Colonic mucosa (tissue), 4 donors: ENCODE measurements around the gene GPR161. TPM values are rescaled to one million over a fixed set of nuclear protein-coding genes. Genes with fewer than 3 reads are reported as not detected.

ENCODE experiments used
- DNase-seq: peaks from one replicate; pipeline ENCODE4 v3.0.0-alpha.2; 2020
- H3K27ac ChIP-seq: fragments of 200-600 bp; one replicate; pipeline ENCODE4 v1.8.0; 2021
- H3K27me3 ChIP-seq: fragments of 200-600 bp; one replicate; pipeline ENCODE4 v1.8.0; 2021
- H3K36me3 ChIP-seq: fragments of 200-600 bp; one replicate; pipeline ENCODE4 v1.8.0; 2021
- H3K4me1 ChIP-seq: fragments of 200-600 bp; one replicate; pipeline ENCODE4 v1.8.0; 2021; ENCODE audit warnings: mild to moderate bottlenecking
- H3K4me3 ChIP-seq: fragments of 200-600 bp; one replicate; pipeline ENCODE4 v1.8.0; 2021
- H3K9ac ChIP-seq, 2 donors: one replicate each; pipeline ENCODE4 v1.7.0; 2013; ENCODE audit warnings: control low read depth in 2 of 2, low read depth in 2 of 2, low read length in 2 of 2
- H3K9me3 ChIP-seq: fragments of 200-600 bp; one replicate; pipeline ENCODE4 v1.8.0; 2021
- intact Hi-C: fragments of 100-400 bp; cut with DNase I; formaldehyde crosslinking; loops from one replicate; pipeline ENCODE4 v1.14.1; 2022
- total RNA-seq, 2 donors: library from RNA; stranded (reverse); fragmentation: NEBNext Ultra II Directional in 1 of 2; extraction: Animal tissue kit (Norgen Biotek cat#: 25700) in 1 of 2; gene quantifications; one replicate each; pipeline ENCODE4 v1.2.1, GENCODE V29; 2021
- TF ChIP-seq, protein P1 (sequence below): fragments of 200-600 bp; IDR thresholded peaks from one replicate; pipeline ENCODE4 v1.8.0; 2022; ENCODE audit warnings: antibody characterized with exemption, mild to moderate bottlenecking
- donor health status: healthy.
- donor health status: DM: no; HTN: no; CAD: no.
- donor health status: DM: no; HTN: no; CAD: no.

The GPR161 gene
- total RNA-seq, 2 donors from 2014 or later, result 2.5 to 3.2 TPM

DNA sequence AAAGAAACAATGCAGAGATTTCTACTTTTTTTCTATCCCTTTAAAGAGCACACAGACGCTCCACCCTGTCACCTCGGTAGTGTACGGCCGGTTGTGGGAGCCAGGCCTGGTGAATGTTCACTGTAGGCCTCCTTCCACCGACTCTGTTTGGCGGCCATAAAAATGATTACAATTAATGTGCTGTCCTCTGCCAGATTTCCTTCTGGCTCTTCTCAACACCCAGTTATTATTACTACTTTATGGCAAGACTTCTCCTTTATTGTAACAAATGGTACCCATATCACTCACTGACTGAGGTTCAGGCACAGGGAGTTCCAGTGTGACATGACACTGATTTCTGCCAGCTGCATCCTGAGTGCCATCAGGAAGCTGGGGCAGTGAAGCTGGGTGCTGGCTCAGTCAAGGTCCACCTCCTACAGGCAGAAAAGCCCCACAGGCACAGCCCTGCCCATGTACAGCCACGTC is 37.4 kb downstream of the GPR161 start:
- no peaks in the 10 kb centered on the region for H3K36me3 ChIP-seq
- H3K9ac ChIP-seq, result no peak overlapping the region
- H3K4me3 ChIP-seq, result no peak overlapping the region
- intact Hi-C loops, result no loop called here
- DNase-seq, result no peak
- no peaks in the 10 kb centered on the region for H3K9me3 ChIP-seq
- H3K27me3 ChIP-seq, result no peaks in the 10 kb centered on the region
- TF ChIP-seq, protein P1, sequence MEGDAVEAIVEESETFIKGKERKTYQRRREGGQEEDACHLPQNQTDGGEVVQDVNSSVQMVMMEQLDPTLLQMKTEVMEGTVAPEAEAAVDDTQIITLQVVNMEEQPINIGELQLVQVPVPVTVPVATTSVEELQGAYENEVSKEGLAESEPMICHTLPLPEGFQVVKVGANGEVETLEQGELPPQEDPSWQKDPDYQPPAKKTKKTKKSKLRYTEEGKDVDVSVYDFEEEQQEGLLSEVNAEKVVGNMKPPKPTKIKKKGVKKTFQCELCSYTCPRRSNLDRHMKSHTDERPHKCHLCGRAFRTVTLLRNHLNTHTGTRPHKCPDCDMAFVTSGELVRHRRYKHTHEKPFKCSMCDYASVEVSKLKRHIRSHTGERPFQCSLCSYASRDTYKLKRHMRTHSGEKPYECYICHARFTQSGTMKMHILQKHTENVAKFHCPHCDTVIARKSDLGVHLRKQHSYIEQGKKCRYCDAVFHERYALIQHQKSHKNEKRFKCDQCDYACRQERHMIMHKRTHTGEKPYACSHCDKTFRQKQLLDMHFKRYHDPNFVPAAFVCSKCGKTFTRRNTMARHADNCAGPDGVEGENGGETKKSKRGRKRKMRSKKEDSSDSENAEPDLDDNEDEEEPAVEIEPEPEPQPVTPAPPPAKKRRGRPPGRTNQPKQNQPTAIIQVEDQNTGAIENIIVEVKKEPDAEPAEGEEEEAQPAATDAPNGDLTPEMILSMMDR, result no peak
- no peaks in the 10 kb centered on the region for H3K4me1 ChIP-seq
- H3K27ac ChIP-seq, result no peak overlapping the region

DNA sequence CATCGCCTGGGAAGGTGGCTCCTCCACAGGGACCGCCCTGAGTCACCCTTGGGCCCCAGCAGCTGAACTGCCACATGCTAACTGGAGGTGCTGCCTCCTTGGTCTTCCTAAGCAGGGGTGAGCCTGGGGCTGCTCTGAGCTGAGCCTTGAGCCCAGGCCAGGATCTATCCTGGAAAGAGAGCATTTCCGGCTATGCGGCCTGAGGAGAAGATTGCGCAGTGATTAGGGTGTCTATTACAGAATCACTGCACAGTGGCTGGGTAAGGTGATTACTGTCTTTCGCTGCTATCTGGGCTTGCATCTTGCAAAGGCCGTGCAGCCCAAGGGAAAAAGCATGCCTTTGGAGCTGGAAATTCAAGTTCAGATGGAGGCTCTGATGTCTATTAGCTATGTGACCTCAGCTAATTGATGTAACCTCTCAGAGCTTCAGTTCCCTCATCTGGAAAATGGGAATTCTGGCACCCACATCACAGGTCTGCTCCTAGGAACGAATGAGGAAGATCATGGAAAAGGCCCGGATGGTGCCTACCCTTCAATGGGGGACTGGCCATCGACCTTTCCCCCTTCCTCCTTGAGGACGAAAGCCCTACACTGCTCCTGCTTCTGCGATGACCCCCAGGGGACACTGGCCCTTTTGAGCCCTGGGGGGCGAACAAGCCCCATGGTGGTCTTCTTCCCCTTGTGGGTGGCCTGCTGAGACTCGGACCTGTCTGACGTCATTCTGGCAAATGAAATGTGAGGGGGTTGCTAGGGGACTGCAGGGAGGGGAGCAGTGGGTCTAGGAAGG is 38.0 kb downstream of the GPR161 start:
- TF ChIP-seq, protein P1, result no peak
- no peak for DNase-seq

DNA sequence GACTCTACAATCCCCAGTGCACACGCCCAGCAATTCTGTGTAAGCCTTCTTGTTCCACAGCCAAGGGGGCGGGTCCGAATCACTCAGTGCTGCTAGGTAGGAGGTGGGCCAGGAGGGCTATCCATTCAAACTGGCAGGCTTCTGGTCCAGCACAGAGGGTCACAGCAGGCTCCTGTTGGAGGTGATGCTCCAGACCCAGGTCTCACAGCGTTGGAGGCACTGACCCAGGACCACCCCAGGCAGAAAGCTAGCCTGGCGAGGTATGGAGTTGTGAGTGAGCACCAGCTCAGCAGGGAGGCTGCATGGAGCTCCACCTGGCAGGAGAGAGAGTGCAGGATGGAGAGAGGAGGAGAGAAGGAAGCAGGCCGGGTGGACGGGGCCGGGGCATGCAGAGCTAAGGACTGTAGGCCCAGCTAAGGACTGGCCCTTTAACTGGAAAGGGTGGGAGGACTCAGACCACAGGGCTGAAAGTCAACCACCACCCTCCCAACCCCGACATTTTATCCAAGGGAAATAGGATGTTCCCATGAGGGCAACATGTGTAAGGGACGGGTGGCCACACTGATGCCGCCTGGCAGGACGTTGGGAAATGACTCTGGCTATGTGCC is 38.7 kb downstream of the GPR161 start:
- Histone ChIP-seq H3K4me3 (no peak overlapping the region), H3K9me3 (no peaks in the 10 kb centered on the region), H3K9ac (no peak overlapping the region), H3K27me3 (no peaks in the 10 kb centered on the region), H3K27ac (no peak overlapping the region), H3K4me1 (no peaks in the 10 kb centered on the region), H3K36me3 (no peaks in the 10 kb centered on the region)
- intact Hi-C loops, result no loop called here
- TF ChIP-seq, protein P1, result no peak
- DNase-seq, result no peak

More for the DNA sequence above, 38.0 kb downstream of the GPR161 start:
- H3K27me3 ChIP-seq, result no peaks in the 10 kb centered on the region
- H3K4me1 ChIP-seq, result no peaks in the 10 kb centered on the region
- H3K4me3 ChIP-seq, result no peak overlapping the region
- no peaks in the 10 kb centered on the region for H3K9me3 ChIP-seq
- no peak overlapping the region for H3K27ac ChIP-seq
- intact Hi-C loops, result no loop called here
- no peak overlapping the region for H3K9ac ChIP-seq
- H3K36me3 ChIP-seq, result no peaks in the 10 kb centered on the region

DNA sequence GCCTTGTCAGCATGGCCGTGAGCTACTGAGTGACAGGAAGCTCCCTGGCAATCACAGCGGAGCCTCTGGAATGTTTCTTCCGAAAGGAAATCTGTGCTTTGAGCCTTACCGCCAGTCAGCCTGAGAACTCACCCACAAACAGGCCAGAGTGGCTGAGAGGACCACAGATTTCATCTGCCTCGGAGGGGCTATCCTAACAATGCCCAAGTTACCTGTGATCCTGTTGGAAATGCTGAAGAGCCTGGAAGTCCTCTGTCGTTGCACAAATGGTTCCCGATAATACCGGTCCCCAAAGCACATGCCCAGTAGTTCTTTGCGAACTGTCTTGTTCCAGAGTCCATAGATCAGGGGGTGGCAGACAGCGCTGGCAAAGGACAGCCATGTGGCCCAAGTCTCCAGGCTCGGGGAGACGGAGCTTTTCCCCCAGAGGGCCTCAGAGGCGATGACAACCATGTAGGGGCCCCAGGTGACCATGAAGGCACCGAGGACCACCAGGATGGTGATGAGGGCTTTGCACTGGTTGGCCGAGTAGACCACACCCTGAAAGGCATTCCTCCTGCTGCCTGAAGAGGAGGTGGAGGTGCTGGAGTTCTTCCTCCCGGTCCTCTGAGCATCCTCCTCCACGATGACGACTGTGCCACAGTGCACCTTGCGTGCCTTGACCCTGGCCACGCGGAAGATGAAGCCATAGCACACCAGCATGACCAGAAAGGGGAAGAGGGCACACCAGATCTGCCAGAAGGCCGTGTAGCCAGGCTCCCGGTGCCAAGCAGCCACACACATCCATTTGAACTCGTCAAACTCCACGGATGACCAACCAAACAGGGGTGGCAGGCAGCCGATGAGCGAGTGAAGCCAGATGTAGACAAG is 40.2 kb downstream of the GPR161 start:
- no peak overlapping the region for H3K27ac ChIP-seq
- peaks cover 4% of the 10 kb centered on the region for H3K4me1 ChIP-seq
- intact Hi-C loops, result no loop called here
- TF ChIP-seq, protein P1, result no peak
- no peaks in the 10 kb centered on the region for H3K9me3 ChIP-seq
- H3K36me3 ChIP-seq, result no peaks in the 10 kb centered on the region
- no peaks in the 10 kb centered on the region for H3K27me3 ChIP-seq
- DNase-seq, result peak; percentile 13
- H3K9ac ChIP-seq, result no peak overlapping the region
- no peak overlapping the region for H3K4me3 ChIP-seq

DNA sequence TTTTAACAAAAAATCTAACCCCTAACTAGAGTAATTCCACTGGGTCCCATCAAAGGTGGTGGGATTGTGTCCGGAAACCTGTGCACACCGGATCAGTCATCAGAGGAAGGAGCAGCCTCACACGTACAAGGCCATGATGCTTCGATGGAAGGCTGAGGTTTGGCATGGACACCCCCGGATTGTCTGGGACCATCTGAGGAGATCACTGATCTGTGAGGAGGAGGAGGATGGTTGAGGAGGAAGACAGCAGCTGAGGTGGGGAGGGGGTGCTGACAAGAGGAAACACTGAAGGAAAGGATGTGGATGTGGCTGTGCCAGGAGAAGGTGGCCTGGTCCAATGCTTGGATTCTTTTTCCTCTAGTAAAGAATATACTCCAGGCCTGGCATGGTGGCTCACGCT is 41.3 kb downstream of the GPR161 start:
- no peak overlapping the region for H3K9ac ChIP-seq
- no peaks in the 10 kb centered on the region for H3K36me3 ChIP-seq
- H3K27me3 ChIP-seq, result no peaks in the 10 kb centered on the region
- H3K4me1 ChIP-seq, result peaks cover 4% of the 10 kb centered on the region
- intact Hi-C loops, result no loop called here
- no peak for DNase-seq
- H3K27ac ChIP-seq, result no peak overlapping the region
- TF ChIP-seq, protein P1, result no peak
- no peak overlapping the region for H3K4me3 ChIP-seq
- no peaks in the 10 kb centered on the region for H3K9me3 ChIP-seq
